Measurements from ENCODE around the gene WBP1. TPM values are rescaled to one million over a fixed set of nuclear protein-coding genes. Genes with fewer than 3 reads are reported as not detected.

Gene WBP1
- total RNA-seq, 2 donors from 2014 or later = 48.4 to 56.6 TPM

Other genes with a start within 250 kb of the WBP1 start
- gene SLC4A5, start 115.0 kb upstream of the WBP1 start, total RNA-seq = 1 to 10 TPM; 1.4 to 2.2 TPM
- gene DCTN1, start 78.1 kb upstream of the WBP1 start, total RNA-seq = 100 to 1,000 TPM in 1 of 2 donors, 10 to 100 TPM in 1; 94.6 to 114 TPM
- 1 to 10 TPM in 1 of 2 donors, under 1 TPM in 1; 0.49 to 1.7 TPM for gene C2orf81, start 36.8 kb upstream of the WBP1 start, total RNA-seq
- gene WDR54, start 36.7 kb upstream of the WBP1 start, total RNA-seq = 1 to 10 TPM; 2.8 to 5.4 TPM
- 10 to 100 TPM; 47.6 to 51.9 TPM for gene RTKN, start 16.5 kb upstream of the WBP1 start, total RNA-seq
- 10 to 100 TPM; 26.6 to 27.7 TPM for gene INO80B, start 3.4 kb upstream of the WBP1 start, total RNA-seq
- gene MOGS, start 6.9 kb downstream of the WBP1 start, total RNA-seq = 10 to 100 TPM; 51.4 to 59.6 TPM
- 10 to 100 TPM; 63.6 to 65.0 TPM for gene MRPL53, start 14.2 kb downstream of the WBP1 start, total RNA-seq
- 10 to 100 TPM; 22.4 to 23.9 TPM for gene CCDC142, start 24.6 kb downstream of the WBP1 start, total RNA-seq
- gene TTC31, start 24.6 kb downstream of the WBP1 start, total RNA-seq = 10 to 100 TPM; 23.6 to 29.7 TPM
- gene LBX2, start 41.2 kb downstream of the WBP1 start, total RNA-seq = 1 to 10 TPM; 1.2 to 1.7 TPM
- 10 to 100 TPM; 18.4 to 20.2 TPM for gene PCGF1, start 49.3 kb downstream of the WBP1 start, total RNA-seq
- under 1 TPM in 1 of 2 donors, not detected in 1; 0.56 TPM for gene TLX2, start 56.0 kb downstream of the WBP1 start, total RNA-seq
- 10 to 100 TPM; 34.3 to 44.0 TPM for gene DQX1, start 67.8 kb downstream of the WBP1 start, total RNA-seq
- 100 to 1,000 TPM; 124 to 133 TPM for gene AUP1, start 71.3 kb downstream of the WBP1 start, total RNA-seq
- gene HTRA2, start 71.5 kb downstream of the WBP1 start, total RNA-seq = 10 to 100 TPM; 22.3 to 23.0 TPM
- 1 to 10 TPM; 1.5 to 3.4 TPM for gene LOXL3, start 95.5 kb downstream of the WBP1 start, total RNA-seq
- 10 to 100 TPM; 16.1 to 21.4 TPM for gene DOK1, start 96.3 kb downstream of the WBP1 start, total RNA-seq
- gene M1AP, start 189.9 kb downstream of the WBP1 start, total RNA-seq = under 1 TPM in 1 of 2 donors, not detected in 1; 0.56 TPM
- 1 to 10 TPM; 3.5 to 3.8 TPM for gene SEMA4F, start 195.8 kb downstream of the WBP1 start, total RNA-seq

All from left colon (tissue), 2 donors.